GM19043 (cell line): ENCODE measurements around the gene ALDOC.
"Not testable (repeated sequence)": the region's sequence is repeated elsewhere in the genome, so short reads cannot be mapped to it uniquely, and the experiment has no call there.

Experiments
- ATAC-seq: cut with Tn5 transposase; IDR thresholded peaks from one replicate; pipeline ENCODE4 v1.9.1; 2021; ENCODE audit warnings: low read depth; ENCODE audit not compliant: unreplicated experiment

The ALDOC gene

DNA sequence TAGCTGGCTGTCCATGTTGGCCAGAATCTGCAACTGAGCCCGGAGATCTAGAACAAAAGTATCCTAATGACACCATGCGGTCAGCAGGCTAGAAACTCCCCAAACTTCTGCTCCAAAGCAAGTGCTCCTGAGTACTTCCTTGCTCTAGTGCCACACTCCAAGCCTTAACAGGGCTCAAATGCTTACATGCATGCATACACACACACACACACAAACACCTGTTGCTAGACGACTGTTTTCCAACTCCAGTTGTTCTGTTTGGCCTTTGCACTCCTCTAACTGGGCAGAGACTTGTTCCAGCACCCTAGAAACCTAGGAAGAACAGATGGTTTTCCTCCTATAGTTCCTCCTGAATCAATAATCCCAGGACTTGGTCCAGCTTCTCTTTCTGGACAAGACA lies 7.7 kb upstream of the ALDOC start:
- ATAC-seq = no peak

DNA sequence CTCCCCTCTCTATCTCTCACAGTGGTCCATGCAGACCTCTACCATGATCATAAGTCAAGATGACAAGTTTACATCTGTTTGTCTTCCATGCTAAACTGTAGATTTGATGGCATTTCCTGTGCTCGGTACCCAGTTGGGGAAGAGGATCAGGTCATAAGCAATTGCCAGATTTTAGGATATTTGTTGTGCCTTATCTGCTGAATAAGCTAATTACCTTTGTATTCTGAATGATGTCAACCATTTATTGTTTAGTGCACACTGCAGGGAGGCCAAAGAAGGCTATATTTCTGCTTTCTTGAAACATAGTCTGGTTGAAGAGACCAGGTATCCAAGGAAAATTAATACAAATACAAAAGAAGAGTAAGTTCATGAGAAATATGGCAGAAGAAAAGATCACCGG lies 5.8 kb upstream of the ALDOC start:
- no peak for ATAC-seq

DNA sequence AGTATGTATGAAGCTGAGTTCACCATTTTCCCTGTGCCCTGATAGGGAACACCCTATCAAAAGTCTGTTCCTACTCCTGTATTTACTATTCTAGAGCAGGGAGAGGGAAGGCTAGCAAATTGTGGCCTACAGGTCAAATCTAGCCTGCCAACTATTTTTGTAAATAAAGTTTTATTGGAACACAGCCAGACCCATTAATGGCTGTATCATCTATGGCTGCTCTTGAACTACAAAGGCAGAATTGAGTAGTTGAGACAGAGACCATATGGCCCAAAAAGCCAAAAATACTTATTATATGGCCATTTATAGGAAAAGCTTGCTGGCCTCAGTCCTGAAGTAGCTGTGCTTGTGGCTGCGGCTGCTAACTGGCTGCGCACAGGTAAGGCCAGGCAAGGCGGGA lies 4.3 kb upstream of the ALDOC start:
- no peak for ATAC-seq

DNA sequence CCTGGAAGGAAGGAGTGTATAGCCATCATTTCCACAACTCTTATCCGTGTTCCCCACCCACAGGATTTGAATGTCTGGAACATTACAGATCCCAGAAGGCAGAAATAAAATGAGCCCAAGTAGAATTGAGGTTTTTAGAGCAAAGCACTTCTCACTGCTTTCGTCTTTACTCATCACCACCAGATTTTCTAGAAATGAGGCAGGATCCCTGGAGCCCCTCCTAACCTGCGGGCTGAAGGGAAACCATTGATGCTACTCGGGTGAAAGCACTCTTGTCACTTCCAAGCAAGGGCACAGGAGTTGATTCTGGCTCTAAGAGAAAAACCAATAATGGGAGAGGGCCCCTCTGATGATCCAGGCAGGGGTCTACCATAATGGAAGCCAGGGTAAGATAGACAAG lies 2.8 kb upstream of the ALDOC start:
- no peak for ATAC-seq

DNA sequence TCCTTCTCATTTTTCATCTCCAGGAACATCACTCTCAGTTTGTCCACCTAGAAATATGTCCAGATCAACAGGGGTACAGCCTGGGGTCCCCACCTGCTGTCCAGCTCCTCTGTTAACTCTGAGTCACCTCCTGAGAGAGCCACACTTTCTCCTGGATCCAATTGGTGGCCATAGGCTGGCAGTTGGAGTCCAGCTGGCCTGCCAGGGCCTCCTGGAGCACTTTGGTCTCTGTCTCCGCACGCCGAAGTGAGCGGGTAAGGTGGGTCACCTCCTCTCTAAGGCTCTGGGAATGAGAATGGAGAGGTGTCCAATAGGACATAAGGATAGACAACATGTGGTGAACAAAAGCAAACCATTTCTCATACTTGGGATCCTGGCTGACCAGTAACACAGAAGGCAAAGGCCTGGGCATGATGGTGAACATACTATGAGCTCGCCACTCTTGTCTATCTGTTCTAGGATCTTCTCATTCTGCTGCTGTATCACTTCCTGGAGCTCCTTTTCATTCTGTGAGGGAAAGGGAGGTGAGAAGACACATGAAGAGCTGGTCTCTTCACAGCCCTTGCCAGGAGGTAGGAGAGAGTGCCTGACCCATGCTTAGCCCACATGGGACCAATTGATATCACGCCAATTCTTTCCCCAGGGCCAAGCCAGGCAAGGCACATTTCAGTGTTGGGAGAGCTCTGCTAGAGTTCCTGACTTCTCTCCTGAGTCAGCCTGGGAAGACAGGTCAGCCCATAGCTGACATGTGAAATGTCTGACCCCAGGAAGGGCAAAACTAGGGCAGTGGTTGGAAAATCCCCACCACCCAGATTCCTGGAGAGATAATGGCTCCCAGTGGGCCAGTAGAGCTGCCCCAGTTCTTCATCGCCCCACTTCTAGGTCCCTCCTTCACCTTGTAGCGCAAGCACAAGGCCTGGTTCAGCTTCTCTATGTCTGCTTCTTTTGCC lies 1.8 kb upstream of the ALDOC start:
- ATAC-seq = no peak

DNA sequence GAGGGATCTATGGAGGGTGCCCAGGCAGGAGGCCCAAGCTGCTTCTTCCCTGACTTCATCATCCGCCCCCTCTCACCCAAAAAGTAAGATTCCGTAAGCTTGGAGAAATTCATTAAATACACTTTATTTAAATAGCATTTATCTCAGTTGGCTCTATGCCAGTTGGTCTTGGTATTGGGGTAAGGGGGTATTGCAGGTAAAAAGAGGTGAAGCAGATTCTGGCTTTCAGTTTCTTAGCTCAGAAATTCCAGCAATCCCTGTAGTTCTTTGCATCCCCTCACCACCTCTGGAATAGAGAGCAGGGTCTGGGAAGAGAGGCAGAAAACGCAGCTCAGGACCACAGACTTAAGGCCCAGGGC lies 750 bp upstream of the ALDOC start:
- no peak for ATAC-seq

DNA sequence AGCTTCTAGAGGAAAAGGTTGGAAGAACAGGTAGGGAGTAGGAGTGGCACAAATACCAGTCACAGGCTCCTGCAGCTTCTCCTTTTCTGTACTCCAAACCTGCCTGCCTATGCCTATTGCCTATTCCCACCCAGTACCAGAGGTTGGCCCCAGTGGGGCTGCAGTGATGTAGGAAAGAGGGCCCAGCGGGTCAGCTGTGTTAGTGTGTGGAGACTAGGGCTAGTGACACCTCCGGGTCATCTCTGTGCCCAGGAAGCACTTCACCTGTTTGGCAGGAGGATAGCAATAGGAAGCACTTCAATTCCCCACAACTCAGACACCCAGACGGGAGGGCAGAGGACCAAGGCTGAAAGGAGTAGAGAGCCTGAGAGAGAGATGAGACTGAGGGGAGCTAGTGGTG lies 679 bp downstream of the ALDOC start:
- not testable (repeated sequence) for ATAC-seq

DNA sequence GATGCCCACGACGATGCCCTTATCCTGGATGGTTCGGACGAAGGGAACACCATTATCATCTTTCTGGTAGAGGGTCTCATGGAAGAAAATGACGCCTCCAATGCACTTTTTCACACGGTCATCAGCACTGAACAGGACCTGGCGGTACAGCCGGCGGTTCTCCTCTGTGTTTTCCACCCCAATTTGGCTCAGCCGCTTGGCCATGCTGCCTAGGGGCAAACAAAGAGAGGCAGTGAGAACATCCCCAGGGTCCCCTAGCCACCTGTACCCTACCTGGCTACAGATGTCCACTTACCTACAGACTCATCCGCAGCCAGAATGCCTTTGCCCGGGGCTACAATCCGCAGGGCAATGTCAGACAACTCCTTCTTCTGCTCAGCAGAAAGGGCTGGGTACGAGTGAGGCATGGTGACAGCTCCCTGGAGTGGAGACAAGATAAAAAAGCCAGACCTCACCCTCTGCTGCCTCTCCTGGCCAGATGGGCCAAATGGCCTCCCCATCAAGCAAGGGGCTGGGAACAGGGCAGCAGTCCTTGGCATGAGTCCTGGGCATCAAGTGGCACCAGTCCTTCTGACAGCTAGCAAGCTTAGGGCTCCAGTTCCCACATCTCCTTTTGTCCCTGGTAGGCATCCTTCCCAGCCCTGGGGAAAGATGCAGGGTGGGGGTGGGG lies 1.4 kb downstream of the ALDOC start:
- no peak for ATAC-seq

DNA sequence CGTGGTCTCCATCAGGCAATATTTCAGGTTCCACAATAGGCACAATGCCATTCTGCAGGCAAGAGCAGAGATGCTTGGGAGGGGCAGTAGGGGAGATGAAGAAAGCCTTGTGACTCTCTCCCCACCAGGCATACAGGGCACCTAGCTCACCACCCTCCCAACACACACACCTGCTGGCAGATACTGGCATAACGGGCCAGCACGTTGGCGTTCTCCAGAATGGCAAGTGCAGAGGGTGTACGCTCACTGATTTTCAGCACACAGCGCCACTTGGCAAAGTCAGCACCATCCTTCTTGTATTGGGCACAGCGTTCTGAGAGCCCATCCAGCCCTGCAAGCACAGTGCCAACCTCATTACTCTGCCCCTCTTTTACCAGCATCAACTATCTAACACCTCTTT lies 2.2 kb downstream of the ALDOC start:
- no peak for ATAC-seq

DNA sequence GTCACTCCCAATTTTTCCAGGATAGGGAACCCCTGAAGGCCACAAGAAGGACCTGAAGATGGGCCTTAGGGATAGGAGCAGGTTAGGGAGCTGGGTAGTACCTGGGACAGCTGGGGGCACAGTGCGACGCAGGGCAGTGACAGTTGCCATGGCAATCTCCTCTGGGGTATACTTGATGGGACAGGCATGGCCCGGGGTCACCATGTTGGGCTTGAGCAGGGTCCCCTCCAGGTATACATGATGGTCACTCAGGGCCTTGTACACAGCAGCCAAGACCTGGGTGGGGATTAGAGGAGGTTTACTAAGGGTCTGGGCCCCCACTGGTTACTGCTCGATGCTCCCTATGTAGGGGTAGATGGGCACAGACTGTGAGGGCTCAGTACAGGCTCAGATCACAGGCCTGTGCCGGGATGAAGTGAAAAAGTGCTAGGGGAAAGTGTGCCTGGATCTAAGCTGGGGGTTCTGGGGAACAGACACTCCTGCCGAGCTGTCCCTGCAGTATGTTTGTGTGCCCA lies 2.7 kb downstream of the ALDOC start:
- no peak for ATAC-seq

DNA sequence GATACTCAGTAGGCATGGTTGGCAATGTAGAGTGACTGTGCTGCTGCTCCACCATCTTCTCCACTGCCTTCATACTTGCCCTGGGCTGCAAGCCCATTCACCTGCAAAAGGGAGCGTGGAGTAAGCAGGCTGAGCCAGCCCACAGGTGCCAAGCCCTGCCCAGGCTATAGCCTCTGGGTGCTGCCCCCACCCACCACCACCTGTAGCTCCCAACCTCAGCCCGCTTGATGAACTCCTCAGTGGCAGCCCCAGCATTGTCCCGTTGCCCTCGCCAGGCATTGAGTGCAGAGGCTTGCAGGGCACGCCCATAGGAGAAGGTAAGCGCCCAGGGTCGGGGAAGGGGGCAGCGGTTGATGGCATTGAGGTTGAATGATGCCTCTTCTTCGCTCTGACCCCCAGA lies 3.2 kb downstream of the ALDOC start:
- no peak for ATAC-seq

DNA sequence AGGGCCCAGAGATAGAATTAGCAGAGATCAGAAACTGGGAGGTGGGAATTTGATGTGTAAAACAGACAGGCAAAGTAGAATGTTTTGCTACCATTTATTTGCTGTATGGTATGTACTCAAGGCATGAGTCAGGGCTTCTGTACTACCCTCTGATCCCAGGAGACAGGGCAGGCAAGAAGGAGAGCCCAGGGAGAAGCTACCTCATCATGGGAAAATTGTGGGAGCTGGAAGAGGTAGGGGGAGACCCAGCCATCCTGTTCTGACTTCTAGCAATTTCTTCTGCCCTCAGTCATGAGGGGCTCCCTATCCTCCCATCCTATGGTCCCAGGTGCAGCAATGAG lies 3.7 kb downstream of the ALDOC start:
- no peak for ATAC-seq

DNA sequence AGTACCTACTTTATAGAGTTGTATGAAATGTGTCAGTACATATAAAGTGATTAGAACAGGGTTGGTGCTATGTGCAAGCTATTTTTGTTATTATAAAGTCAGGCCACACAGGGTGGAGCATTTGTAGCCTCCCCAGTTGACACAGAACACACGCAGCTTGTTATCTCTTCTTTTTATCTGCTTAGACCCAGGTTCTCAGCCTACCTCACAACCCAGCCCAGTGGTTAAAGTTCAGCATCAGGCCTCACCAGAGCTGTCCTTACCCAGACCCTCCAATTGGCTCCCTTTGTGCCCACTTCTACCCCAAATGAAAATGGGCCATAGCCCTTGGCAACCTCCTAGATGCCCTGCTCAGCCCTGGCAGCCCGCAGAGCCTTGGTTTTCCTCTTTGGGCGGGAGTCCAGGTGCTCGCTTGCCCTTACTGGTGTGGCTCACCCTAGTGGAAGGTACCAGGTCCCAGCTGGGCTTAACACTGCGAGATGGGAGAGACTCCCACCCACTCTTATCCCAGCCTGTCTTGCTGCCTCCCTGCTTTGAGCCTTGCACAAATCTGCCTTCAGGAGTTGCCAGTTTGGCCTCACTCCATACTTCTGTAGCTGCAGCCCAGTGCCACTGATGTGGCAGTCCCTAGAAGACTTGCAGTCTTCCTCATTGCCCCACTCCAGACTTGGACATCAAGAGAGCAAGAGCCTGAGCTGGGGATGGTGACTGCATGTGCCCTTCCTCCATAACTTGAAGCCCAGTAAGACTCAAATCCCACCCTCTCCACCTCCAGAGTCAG lies 4.2 kb downstream of the ALDOC start:
- no peak for ATAC-seq

DNA sequence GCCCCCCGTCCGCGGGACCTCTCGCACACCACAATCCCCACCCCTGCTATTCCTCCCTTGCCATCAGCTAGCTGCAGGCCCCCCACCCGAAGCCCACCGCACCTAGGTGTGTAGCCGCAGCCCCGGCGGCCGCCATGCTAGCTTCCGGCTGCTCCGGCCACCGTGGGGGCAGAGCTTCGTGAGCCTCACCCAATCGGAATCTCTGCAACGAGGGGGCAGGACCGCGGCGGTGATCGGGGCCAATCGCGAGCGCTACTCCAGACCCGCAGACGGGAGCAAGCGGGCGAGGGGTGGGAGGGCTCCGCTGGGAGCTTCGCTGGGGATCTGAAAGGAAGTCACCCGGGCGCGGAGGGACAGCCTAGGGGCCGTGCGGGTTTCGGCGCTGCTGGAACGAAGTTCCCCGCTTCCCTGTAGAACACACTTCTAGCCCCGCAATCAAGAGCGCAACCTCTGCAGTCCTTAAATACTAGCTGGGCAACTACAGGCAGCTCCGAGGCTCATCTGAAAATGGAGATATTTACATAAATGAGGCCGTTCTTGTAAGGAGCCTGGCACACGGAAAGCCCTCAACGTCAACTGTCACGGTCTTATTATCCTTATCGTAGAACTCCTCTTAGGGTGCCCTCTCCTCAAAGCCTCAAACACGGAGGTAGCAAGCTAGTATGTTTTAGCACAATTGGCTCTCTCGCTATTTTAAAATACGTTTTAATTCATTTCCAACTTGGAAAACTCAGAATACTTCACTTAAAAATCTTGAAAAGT lies 5.2 kb downstream of the ALDOC start, which contains the start of gene PIGS:
Gene PIGS (minus strand): TSS at position 164 of the 762 bp plus-strand sequence. CDS start 28 bp downstream, at position 136.
- peak; percentile 87 for ATAC-seq

DNA sequence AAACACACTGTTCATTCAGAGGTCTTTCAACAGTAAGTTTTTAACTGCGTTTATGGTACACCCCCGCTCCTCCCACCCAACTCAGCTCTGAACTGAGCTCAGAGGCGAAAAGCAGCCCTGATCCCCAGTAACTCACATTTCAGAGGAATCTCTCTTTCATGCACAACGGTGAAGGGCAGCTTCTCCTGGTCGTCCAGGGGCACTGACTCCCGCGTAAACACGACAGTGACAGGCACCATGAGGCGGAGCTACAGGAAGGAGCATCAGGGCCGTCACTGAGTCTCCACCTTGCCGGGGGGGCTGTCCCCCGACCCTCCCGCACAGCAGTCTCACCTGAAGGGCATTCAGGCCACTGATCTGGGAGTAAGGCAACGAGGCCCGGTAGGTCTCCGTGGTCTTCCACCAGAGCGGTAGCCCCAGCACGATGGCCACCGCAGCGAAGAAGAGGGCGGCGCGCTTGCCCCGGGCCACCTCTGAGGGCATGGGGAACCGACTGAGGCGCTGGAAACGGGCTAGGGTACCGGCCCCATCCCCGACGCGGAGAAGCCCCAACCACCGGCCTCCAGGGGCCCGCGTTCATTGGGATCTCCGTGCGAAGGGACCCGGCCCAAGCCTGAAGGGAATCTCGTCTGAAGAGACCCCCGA lies 5.9 kb downstream of the ALDOC start:
- ATAC-seq = no peak

DNA sequence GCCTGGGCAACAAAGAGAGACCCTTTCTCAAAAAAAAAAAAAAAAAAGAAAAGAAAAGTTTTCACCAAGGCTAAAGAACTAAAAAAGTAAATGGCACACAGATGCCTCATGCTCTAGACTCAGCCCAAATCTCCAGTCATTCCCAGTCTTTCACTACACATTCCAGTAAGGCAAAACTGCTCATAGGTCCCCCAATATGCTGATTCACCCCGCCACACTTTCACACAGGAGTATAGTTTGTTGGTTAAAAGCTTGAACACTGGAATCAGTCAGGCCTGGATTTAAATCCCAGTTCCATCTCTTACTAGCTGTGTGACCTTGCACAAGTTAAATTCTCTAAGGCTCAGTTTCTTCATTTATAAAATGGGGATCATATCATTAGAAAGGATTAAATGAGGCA lies 7.2 kb downstream of the ALDOC start:
- ATAC-seq = no peak

DNA sequence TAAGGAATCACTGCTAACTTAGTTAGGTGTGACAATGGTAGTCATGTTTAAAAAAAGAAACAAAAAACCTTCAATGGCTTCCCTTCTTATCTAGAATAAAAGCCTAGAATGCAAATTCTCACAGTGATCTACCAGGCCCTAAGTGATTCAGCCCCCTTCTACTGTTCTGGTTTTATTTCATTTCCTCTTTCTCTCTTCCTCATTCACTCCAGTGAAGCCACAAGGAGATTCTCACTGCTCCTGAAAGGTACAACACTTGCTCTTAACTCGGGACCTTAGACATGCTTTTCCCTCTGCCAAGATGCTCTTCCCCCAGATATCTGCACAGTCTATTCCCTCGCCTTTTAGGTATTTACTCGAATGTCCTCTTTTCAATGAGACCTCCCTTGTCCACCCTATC lies 9.1 kb downstream of the ALDOC start:
- ATAC-seq = no peak

DNA sequence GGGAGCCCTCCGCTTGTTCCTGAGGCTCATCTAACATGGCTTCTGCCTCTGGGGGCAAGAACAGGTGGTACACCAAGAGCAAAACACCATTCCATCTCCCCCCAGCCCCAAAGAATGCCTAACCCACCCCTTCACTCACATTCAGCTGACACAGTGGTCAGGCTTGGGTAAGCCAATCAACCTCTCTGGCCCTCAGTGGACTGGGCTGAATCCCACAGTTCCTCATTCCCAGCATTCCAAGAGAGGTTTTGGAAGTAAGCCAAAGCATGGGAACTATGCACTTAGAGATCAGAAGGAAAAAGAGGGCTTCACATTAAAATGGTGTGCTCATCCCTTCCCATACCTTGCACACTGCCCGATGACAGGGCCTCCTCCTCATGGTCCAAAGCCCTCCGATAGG lies 13.2 kb downstream of the ALDOC start:
- ATAC-seq = no peak

DNA sequence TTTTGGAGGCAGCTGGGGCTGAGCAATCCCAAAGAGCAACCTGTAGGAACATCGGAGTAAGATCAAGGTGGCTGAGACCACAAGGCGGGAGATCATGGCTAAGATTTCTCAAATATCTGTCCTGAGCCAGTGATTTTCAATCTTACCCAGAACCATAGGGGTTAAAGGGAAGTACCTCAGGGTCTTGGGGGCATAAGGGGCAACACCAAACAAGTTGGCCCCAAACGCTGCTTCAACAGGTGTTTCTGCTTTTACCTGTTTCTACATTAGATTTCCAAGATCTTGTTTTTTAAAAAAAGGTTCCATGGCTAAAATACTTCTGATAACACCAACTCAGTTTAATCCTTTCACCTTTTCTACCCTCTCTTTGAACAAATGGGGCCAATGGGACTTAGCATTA lies 21.7 kb downstream of the ALDOC start:
- no peak for ATAC-seq

DNA sequence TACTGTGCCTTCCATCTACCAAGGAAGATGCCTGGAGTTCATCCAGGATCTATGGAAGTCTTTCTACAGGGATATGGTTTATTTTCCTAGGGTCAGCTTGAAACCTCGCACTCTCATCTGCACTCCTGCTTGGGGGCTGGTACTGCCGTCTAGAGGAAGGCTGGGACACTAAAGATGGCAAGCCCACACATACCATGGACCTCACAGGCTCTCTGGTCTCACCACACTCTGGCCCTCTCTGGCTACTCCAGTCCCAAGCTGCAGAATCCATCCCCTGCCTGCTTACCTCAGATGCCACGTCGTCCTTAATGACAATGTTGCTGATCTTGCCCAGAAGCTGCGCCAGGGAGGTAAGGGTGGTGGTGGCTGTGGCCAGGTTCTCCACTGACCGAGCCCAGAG lies 22.1 kb downstream of the ALDOC start:
- no peak for ATAC-seq
